GM13976 (cell line): ENCODE data around the gene A1BG.

Source experiments
- DNase-seq: peaks from one replicate; pipeline ENCODE4 v3.0.0; 2012; ENCODE audit warnings: low spot score
- in situ Hi-C: fragments of 300-500 bp; cut with MboI; formaldehyde crosslinking; loops from one replicate; pipeline ENCODE4 v1.12.0; 2022; ENCODE audit warnings: low sequenced_read_pairs, mixed read lengths, inconsistent platforms; ENCODE audit not compliant: unreplicated experiment
- TF ChIP-seq, protein P1 (sequence below): IDR thresholded peaks from 2 replicates; pipeline ENCODE4 v1.5.1; 2012; ENCODE audit warnings: borderline replicate concordance, mild to moderate bottlenecking; ENCODE audit not compliant: insufficient read depth; ENCODE audit errors: extremely low read depth, missing control alignments, control extremely low read depth

The A1BG gene

DNA sequence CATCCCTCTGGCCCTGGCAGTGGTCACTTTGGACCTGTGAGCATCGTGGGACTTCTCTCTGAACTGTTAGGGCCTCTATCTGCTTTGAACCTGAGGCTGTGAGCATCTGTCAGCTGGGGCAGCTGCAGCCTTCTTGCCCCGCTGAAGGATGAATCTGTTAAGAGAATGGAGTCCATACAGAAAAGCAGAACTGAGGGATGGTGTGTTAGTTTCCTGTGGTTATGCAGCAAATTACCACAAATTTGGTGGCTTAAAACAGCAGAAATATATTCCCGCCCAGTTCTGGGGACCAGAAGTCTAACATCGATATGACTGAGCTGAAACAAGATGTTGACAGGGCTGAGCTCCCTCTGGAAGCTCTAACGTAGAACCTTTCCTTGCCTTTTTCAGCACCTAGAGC lies 10.9 kb upstream of the A1BG start:
- DNase-seq: no peak
- in situ Hi-C loops: no loop called here
- TF ChIP-seq, protein P1, sequence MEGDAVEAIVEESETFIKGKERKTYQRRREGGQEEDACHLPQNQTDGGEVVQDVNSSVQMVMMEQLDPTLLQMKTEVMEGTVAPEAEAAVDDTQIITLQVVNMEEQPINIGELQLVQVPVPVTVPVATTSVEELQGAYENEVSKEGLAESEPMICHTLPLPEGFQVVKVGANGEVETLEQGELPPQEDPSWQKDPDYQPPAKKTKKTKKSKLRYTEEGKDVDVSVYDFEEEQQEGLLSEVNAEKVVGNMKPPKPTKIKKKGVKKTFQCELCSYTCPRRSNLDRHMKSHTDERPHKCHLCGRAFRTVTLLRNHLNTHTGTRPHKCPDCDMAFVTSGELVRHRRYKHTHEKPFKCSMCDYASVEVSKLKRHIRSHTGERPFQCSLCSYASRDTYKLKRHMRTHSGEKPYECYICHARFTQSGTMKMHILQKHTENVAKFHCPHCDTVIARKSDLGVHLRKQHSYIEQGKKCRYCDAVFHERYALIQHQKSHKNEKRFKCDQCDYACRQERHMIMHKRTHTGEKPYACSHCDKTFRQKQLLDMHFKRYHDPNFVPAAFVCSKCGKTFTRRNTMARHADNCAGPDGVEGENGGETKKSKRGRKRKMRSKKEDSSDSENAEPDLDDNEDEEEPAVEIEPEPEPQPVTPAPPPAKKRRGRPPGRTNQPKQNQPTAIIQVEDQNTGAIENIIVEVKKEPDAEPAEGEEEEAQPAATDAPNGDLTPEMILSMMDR: no peak

GRCh38 chr19:58362272-58362994 lies 9.1 kb upstream of the A1BG start, which contains the start of gene ZNF497:
ZNF497 (minus strand) TSS chr19:58362751; CDS start chr19:58357635, 5,116 bp downstream.
- DNase-seq: peak; percentile 100
- TF ChIP-seq, protein P1: no peak
- in situ Hi-C loops: no loop called here

DNA sequence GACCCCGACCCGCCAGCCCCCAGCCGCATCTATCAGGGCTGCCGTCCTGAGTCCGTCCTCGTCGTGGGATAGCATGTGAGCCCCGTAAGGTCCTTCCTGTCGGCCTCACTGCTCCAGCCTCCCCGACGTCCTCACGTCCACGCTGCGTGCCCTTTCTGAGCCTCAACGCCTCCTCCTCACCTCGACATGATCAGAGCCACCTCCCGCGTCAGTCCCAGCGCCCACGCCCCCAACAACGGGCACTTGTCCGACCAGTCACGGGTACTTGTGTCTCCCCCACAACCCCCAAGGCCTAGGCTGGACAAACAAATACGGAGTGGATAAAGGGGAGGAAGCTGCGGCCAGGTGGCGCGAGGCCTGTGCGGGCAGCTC lies 8.6 kb upstream of the A1BG start:
- peak; percentile 77 for DNase-seq
- TF ChIP-seq, protein P1: no peak
- in situ Hi-C loops: no loop called here

GRCh38 chr19:58357481-58358145 lies 4.3 kb upstream of the A1BG start:
- TF ChIP-seq, protein P1: no peak
- in situ Hi-C loops: no loop called here
- DNase-seq: no peak

DNA sequence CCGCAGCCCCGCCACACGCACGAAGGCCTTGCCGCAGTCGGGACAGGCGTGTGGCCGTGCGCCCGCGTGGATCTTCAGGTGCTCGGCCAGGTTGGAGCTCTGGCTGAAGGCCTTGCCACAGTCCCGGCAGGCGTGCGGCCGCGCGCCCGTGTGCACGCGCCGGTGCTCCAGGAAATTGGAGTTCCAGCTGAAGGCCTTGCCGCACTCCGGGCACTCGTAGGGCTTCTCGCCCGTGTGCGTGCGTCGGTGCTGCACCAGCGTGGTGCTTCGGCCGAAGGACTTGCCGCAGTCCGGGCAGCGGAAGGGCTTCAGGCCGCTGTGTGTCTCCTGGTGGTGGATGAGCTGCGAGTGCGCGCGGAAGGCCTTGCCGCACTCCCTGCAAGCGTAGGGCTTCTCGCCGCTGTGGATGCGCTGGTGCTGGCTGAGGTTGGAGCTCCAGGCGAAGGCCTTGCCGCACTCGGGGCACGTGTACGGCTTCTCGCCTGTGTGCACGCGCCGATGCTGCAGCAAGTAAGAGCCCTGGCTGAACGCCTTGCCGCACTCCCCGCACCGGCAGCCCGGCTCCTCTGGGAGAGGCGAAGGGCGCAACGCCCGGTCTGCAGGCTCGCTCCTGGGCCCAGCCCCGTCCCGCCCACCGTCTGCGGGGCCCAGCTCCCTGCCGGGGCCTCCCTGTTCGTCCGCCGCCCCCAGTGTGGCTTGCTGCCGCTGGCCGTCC lies 3.6 kb upstream of the A1BG start:
- in situ Hi-C loops: no loop called here
- DNase-seq: no peak
- TF ChIP-seq, protein P1: no peak

- TF ChIP-seq, protein P1: no peak
- in situ Hi-C loops: no loop called here
- peak; percentile 64 for DNase-seq
Observed at GRCh38 chr19:58355908-58356765, 2.8 kb upstream of the A1BG start.
